ENCODE results near the gene HTT.

The HTT gene

DNA sequence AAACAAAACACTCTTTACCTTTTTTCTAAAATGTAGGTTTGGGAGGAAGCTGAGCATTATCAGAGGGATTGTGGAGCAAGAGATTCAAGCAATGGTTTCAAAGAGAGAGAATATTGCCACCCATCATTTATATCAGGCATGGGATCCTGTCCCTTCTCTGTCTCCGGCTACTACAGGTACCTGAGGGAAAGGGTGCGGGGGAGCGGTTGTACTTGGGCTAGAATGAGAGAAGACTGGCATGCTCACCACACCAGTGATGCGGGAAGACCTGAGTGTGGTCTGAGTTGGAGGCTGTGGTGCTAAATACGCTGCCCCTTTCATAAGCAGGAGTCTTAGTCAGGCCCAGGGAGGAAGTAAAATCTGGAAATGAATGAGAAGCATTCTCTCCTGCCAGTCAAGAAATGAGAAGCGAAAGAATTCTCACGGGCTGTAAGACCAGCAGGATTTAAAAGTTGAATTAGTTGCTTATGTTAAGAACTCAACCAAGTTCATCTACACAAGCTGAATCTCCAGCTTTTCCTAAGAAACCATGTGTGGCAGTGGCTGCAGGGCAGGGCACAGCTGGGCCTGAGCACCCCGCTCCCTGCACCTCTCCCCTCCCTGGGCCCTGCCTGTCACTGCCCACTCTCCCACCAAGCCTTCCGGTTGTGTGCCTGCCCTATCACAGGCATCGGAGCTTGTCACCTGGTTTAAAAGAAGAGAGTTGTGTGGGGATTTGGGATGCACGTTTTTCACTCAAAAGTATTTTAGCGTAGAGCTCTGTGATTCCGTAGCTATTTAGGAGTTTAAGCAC lies 149.7 kb downstream of the HTT start:
- no peak for DNase-seq

DNA sequence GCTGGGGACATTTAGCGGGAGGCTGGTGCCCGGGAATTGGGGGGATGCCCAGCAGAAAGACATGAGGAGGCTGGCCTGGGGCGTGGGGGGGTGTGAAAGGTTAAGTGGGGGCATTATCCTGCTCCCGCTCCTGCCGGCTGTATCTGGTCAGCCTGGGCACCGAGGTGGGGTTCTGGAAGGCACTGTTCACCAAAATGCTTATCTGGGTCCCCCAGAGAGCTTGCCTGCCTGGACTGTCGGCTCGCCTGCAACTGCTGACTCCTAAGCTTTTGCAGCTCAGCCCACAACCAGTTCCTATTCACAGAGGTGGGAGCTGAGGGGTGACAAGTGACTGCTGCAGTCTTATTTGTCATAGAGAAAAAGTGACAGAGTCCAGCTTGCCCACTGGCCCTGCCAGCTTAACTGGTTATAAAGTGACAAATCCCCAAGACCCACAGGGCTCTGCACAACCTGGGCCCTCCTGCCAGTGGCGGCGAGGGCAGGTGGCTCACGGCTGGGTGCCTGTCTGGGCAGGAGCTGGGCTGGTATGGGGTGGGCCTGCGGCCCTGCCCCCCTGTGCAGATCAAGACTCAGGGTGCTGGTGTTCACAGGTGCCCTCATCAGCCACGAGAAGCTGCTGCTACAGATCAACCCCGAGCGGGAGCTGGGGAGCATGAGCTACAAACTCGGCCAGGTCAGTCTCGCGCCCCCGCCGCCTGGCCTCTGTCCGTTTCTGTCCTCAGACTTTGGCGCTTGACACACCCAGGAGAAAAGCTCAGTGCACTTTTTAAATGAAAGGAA lies 150.8 kb downstream of the HTT start:
- DNase-seq = no peak

DNA sequence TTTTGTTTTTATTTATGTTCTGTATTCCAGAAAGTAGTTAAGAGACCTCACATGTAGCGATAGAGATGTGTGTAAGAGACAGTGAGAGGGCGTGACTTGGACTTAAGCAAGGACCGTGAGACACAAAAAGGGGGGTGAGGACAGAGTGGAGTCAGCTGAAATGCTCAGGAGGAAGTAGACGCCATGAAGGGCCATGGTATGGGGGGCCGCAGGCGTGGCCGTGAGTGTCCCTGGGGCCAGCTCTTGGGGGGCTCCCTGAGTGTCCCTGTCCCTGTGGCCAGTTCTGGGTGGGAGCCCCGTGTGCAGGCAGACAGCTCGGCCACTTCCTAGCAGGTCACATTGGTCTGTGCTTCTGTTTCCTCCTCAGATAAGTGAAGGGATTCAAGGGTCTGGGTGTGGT lies 151.5 kb downstream of the HTT start:
- DNase-seq = no peak

DNA sequence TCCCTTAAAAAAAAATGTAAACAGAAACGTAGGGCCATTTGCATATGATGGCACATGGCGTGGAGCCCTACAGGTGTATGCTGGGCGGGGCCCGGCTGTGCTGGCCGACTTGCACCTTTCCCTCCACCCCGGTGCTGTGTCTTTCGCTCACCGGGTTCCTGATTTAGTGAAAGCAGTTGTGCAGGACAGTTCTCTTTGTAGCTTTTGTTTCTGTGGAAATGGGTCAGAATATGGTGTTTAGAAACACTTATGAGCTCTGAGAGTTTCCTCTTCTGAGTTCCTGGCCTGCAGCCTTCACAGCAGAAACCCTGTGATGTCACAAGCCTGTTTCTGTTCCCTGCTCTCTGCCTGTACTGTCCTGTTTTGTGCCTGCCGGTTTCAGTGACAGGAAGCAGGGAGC lies 152.0 kb downstream of the HTT start:
- no peak for DNase-seq

DNA sequence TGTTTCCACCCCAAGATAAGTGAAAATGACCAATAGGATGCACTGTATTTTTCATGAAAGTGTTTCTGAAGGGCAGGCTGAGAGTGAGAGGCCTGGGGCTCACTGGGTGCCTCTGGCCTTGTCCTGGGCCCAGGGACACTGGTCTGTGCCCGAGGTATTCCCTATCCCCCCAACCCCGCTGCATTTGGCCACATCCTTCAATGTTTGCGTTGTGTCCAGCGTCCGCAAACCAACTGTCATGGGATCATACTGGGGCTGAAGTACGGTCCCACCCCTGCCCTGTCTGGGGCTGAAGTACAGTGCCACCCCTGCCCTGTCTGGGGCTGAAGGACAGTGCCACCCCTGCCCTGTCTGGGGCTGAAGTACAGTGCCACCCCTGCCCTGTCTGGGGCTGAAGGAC lies 152.5 kb downstream of the HTT start:
- no peak for DNase-seq

DNA sequence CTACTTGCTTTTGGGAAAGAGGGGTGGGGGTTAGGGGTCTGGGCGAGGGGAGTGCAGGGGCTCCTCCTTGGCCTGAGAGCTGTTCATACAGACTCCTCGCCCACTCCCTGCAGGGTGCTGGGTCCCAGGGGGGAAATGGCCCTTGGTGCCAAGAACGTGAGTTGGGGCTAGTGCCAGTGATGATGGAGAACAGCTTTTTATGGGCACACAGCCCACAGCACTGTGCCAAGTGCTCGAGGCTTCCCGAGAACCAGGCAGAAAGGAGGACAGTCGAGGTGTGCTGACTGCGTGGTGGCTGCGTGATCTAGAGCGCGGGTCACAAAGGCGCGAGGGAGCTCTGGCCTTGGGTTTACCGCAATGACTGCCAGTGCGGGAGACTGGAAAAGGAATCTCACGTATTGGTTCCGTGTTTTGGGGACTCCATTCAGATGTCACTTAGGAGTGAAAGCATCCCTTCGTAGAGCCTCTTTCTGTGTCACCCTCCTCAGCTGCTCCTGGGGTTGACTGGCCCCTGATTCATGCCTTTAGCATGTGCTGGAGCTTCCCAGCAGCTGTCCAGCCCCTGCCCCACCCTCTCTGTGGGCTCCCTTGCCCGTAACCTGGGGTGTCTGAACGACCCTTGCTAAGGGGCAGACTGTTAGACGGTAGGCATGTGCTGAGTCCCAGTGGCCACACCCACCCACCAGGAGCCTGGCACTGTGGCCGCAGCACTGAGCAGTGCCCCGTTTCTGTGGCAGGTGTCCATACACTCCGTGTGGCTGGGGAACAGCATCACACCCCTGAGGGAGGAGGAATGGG lies 153.6 kb downstream of the HTT start:
- no peak for DNase-seq

DNA sequence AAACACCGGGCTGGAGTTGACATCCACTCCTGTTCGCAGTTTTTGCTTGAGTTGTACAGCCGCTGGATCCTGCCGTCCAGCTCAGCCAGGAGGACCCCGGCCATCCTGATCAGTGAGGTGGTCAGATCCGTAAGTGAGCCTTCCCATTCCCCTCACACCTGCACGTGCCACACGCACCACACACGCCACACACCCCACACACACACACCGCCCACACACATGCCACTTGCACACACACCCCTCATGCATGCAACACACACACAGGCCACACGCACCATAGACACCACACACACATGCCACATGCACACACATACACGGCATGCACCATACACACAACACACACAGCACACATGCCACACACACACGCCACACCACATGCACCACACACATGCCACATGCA lies 154.4 kb downstream of the HTT start:
- DNase-seq = no peak

DNA sequence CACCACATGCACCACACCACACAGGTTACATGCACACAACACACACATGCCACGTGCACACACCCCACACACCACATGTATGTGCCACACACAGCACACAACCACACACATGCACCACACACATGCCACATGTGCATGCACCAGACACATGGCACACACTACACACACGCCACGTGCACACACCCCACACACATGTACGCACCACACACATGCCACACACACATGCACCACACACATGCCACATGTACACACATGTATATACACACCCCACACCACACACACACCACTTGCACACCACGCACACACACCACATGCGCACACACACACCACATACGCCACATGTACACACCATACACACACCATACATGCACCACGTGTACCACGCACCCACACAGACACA lies 154.8 kb downstream of the HTT start:
- DNase-seq = no peak

DNA sequence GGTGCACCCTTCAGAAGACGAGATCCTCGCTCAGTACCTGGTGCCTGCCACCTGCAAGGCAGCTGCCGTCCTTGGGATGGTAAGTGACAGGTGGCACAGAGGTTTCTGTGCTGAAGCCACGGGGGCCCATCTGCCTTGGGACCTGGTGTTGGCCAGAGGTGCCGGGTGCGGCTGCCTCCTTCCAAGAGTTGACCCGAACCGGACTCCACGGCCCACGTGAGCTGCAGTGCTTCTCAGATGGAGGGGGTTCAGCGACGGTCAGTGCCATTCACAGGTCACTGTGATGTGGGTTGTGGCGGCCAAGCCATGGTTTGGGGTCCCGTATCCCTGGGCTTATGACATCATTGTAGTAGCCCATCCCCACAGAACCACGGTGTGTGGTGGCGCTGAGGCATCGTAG lies 155.5 kb downstream of the HTT start:
- no peak for DNase-seq

DNA sequence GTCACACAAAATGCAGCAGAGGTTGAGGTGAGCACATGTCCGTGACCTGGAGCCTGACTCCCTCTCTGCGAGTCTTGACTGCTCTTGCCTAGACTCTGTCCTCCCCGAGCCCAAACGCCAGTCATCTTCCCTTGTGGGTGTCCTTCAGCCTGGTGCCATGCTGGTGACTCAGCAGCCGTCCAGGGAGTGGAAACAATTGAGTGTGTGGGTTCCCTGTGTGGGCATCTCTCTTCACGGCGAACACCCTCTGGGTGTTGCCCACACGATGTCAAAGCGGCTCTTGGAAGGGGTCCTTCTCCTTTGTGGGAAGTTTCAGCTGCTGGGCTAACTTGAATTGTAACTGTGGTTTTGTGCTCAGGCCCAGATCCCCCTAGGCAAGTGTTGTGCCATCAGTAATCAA lies 157.0 kb downstream of the HTT start:
- DNase-seq = no peak

DNA sequence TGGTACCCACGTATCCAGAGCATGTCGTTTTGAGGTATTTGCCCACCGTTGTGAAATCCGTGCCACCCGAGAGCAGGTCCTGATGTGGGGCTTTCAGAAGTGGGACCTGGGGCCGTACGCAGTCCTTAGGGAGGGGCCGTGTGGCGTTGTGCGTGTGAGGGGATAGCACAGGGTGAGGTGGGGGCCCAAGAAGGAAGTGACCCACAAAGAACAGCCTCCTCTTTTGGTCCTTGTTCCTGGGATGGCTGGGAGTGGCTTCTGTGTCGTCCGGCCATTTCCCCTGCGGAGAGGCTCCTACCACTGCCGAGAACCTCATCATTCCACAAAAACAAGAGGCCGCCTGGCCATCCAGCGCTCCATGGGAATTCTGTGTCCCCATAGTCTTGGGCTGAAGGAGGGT lies 157.5 kb downstream of the HTT start:
- no peak for DNase-seq

DNA sequence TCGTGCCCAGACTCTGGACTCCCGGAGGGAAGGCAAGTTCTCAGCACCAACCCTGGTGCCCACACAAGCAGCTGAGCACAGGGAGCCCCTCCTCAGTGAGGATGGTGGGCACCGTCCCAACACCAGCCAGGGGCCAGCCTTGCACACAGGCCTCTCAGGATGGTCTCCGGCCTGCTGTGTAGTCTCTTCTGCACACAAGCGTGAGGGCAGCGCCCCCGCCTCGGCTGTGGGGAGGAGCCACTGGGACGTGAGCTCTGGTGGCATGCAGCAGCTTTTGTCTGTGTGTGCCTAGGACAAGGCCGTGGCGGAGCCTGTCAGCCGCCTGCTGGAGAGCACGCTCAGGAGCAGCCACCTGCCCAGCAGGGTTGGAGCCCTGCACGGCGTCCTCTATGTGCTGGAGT lies 158.4 kb downstream of the HTT start:
- DNase-seq = no peak

DNA sequence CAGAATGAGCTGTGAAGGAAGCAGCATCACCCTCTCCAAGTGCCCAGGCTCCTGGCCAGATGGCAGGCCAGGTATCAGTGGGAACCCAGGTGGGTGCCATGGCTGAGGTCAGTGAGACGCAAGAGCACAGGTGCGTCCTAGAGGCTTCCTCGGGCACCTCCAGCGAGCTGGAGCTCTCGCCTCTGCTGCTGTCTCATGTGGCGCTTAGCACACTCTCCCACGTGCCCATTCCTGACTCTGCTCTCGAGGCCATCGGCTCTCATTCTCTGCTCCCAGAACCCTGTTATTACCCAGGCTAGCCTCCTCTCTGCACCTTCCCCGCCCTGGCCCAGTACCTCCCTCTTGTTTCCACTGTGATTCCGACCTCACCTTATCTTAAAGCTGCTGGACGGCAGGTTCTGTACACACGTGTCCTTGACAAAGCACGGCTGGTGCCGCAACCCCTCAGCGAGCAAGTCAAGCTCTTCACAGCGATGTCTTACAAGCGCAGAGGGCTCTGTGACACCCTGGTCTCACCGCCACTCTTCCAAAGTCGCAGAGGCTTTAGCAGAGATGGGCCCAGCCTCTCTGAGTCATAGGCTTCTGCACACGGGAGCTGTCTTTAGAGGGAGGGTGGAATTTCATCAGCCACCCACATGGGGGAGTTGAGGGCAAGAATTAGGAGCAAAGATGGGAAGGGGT lies 159.1 kb downstream of the HTT start:
- DNase-seq = no peak

DNA sequence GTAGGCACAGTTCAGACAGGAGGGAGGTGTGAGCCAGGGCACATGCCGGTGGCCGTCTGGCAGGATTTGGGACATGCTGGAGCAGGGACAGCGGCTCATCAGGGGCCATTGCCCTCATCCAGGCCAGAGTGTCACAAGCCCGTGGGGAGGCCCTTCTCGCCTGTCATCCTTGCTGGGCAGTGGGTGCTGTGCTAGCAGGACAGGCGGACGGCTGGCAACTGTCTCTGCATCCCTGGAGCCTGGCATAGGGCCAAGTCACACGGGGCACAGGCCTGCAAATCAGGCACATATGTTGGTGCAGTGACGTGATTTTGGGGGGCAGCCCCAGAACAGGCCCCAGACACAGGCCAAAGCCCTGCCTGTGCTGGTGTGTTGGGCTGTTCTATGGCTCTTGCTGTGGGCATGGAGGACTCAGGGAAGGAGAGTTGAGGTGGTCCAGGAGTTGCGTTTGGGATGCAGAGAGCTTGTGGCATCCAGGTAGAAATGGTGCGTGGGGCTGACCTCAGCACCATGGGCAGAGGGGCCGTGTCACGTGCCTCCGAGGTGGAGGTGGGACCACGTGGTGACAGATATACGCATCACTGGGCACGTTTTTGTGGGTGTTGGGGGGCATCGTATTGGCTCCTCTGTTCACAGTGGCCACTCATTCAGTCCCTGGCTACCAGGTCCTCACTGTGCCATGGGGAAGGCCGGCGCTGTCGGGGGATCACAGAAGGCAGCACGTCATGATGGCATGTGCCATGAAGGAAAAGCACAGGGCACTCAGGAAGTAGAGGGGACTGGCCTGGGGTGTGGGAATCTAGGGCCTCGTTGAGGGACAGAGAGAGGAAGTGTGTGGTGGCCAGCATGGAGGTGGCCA lies 159.9 kb downstream of the HTT start:
- DNase-seq = no peak

DNA sequence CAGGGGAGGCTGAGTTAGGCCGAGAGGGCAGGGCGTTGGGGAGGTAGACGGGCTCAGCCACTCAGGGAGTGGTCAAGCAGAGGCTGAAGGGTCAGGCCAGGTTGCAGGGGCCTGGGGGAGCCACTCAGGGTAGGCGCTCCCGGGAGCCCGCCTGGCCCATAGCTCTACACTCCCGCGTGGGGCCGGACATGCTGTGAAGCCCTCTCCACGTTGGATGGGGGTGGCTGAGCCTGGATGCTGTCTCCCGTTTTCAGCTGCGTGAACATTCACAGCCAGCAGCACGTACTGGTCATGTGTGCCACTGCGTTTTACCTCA lies 160.5 kb downstream of the HTT start:
- no peak for DNase-seq

DNA sequence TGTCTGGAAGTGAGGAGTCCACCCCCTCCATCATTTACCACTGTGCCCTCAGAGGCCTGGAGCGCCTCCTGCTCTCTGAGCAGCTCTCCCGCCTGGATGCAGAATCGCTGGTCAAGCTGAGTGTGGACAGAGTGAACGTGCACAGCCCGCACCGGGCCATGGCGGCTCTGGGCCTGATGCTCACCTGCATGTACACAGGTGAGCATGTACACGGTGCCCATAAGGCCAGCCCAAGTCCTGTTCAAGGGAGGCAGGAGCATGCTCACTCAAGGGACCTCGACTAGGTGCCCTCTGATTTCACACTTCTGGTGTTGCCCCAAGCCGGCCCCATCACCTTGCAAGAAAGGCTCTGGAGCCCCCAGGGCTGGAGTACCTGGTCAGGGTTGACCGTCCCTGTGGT lies 161.1 kb downstream of the HTT start:
- no peak for DNase-seq

DNA sequence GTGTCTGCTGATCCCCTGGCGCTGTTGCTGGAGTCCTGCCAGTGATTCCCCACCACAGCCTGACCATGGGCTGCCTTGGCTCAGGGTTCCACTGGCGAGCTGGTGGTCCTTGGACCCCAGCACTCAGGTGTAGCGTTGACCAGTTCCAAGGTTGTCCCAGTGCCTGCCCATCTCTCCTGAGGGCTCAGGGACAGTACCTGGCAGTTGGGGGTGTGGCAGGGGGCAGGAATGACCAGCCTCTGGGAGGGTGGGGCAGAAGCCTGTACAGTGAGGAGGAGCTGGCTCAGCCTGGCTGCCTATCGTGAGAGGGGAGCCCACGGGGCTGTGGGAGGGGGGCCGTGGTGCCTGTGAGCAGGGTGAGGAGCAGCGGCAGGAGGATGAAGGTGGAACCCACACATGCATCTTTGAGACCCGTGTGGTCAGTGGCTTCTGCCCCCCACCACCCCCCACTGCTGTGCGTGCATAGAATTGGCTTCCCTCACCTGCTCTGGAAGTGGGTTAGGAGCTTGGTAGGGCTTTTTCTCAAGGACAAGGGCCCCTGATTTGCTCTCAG lies 161.9 kb downstream of the HTT start:
- DNase-seq = no peak

DNA sequence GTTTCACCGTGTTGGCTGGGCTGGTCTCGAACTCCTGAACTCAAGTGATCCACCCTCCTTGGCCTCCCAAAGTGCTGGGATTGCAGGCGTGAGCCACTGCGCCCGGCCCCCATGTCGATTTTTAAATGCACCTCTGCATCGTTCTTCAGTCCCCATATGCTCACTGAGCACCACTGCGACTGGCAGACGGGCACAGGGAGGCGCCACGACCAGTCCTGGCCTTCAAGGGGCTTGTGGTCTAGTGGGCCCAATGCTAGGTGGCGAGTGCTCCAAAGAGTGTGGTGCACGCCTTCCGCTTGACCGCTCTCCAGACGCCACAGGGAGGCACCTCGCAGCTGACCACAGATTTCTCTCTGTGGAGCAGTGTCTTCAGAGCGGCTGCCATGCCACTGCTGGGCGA lies 162.8 kb downstream of the HTT start:
- no peak for DNase-seq

DNA sequence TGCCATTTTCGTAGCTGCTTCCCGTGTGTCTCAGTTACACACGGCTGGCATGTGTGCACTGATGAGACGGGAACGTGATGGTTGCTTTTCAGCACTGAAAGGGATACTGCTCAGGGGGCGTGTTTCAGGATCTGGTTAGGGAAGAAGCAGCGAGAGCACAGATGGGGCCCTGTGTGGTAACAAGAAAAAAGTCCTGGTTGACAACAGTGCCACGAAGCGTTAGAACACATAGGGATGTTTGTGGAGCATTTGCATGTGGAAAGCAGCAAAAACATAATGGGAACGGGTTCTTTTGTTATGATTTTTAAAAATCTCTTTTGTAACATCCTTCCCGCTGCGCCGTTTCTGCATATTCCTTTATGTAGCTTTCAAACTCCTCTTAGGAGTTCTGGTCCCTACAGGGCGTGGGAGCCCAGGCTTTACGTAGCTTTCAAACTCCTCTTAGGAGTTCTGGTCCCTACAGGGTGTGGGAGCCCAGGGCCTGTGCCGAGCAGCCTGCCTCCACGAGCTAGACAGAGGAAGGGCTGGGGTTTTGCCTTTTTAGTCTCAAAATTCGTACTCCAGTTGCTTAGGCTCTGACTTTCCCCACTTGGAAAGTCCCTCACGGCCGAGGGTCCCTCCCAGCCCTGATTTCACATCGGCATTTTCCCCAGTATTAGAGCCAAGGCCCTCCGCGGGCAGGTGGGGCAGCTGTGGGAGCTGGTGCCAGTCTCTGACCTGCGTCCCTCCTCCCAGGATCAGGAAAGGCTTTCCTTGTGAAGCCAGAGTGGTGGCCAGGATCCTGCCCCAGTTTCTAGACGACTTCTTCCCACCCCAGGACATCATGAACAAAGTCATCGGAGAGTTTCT lies 163.5 kb downstream of the HTT start:
- no peak for DNase-seq

DNA sequence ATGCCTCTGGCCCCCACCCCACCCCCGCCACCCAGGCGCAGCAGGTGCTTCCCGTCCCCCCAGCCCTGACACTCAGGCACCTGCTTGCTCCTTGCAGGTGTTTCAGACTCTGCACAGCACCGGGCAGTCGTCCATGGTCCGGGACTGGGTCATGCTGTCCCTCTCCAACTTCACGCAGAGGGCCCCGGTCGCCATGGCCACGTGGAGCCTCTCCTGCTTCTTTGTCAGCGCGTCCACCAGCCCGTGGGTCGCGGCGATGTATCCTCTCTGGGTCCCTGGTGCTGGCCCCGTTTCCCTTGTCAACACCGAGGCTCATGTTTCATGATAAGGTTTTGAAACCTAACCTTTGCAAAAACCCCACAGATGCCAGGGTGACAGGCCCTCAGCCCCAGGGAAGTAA lies 164.2 kb downstream of the HTT start:
- no peak for DNase-seq

DNA sequence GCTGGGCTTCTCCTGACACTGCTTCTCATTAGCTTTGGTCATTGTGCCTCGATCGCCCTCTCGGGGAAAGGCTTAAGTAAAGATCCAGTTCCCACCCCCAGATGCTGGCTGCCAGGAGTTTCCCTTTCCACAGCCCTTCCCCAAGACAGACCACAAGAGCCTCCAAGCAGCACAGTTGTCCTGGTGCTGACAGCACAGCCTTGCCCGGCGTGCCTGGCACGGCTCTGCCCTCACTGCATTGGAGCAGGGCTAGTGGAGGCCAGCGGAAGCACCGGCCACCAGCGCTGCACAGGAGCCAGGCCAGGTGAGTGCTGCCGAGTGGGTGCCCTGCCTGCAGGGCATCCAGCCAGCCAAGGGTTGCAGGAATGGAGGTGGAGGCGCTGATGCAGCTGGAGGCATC lies 164.8 kb downstream of the HTT start:
- DNase-seq = no peak
